ENCODE data around the gene FAU.
A peak's percentile ranks its signal among the peaks of the same experiment; 100 is the strongest.
"Not testable (repeated sequence)": the region's sequence is repeated elsewhere in the genome, so short reads cannot be mapped to it uniquely, and the experiment has no call there.

The FAU gene

GRCh38 chr11:65118891-65119669 lies 2.9 kb downstream of the FAU start:
- DNase-seq = not testable (repeated sequence)

- no peak for DNase-seq
Observed at GRCh38 chr11:65118097-65118837, 3.7 kb downstream of the FAU start.

GRCh38 chr11:65117206-65118096 lies 4.5 kb downstream of the FAU start, which contains the start of gene ZNHIT2:
Gene ZNHIT2, minus strand, starts transcription at chr11:65117701. Its CDS starts 48 bp downstream, at chr11:65117653.
- peak; percentile 94 for DNase-seq

DNA sequence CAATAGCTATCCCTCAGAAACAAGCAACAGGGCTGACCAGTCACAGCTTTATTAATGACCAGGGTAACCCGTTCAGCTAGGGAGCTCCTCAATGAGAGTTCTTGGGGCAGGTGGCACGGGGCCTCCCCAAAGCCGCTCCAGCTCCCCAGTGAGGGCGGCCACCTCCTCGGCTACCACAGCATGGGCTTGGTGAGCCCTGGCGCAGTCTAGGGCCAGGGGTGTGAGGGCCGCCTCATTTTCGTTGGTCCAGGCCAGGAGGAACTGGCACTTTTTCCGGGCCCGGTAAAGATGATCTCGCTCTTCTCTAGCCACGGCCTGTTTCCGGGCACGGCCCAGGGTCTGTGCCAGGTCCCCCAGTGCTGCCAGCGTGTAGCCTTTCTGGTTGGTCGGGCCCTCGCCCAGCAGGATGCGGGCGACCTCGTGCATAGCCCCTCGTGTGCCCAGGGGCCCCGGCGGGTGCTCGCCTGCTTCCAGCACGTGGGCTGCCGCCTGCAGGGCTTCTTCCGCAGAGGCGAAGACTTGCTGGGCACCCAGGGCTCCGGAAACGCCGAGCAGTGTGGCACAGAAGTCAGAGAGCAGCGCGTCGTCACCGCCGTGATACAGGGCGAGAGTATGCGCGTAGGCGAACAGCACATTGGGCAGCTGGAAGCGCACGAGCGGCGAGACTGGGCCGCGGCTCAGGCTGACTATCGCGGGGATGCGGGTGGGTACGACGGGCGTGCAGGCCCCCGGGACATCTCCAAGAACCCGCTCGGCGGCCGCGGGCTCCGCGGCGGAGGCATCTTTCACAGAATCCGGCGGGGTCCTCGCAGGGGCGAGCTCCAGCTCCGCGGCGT lies 5.3 kb downstream of the FAU start:
- no peak for DNase-seq

DNA sequence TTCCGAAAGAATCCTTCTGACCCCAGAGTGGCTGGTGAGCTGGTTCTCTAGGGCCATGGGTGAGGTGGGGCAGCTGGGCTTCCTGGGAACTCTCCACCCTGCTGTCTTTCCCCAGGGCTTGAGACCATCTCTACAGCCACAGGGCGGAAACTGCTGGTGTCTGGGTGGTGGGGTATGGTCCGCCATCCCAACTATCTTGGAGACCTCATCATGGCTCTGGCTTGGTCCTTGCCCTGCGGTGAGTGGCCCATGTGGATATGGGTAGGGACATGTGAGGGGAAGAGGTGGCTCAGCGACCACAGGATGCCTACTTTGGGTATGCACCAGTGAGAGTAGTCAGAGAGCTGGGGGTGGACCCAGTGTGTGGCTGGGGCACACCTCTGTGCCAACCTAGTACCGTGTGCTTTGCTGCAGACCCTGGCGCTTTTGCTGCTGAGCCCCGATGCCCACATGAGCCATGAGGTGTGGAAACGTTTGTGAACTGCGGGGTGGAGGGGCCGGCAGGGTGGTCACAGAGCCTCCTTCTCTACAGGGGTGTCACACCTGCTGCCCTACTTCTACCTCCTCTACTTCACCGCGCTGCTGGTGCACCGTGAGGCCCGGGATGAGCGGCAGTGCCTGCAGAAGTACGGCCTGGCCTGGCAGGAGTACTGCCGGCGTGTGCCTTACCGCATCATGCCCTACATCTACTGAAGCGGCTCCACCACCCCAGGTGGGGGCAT lies 6.4 kb downstream of the FAU start:
- no peak for DNase-seq

DNA sequence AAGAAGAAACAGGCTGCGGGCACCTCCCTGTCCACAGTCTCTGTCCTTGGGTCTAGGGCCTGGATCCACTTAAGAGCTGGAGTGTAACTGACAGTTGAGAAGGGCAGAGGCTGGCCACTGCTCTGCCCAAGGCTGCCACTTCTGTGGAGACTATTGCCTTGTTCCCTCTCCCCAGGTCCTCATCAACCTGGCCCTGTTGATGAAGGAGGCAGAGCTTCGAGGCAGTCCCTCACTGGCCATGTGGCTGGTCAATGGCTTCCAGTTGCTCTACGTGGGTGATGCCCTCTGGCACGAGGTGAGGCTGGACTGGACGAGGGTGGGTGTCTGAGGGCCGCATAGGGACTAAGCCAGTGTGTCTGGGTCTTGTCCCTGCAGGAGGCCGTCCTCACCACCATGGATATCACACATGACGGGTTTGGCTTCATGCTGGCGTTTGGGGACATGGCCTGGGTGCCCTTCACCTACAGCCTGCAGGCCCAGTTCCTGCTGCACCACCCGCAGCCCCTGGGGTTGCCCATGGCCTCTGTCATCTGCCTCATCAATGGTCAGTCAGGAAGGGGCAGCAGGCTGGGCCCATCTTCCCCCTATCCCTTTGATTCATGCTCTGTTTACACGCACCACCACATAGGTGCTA lies 7.3 kb downstream of the FAU start:
- no peak for DNase-seq

DNA sequence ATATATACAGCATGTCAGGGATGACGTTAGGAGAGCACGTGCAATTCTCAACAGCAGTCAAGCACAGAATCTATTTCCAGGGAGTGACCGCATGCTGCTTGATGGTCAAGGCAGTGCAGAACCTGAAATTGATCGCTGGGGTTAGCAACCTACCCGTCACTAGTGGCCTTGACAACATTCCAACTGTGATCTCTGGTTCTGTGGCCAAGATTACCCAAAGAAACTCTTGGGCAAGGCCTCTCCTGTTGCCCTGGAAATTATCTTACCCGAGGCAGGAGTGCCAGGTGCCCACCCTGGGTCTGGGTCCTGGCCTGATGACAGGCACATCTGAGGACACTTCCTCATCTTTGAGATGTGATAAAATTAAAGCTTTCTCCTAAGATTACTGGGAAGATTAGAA lies 8.1 kb downstream of the FAU start:
- no peak for DNase-seq

GRCh38 chr11:65113361-65113756 lies 8.6 kb downstream of the FAU start:
- no peak for DNase-seq

GRCh38 chr11:65112546-65113360 lies 9.2 kb downstream of the FAU start:
- no peak for DNase-seq

DNA sequence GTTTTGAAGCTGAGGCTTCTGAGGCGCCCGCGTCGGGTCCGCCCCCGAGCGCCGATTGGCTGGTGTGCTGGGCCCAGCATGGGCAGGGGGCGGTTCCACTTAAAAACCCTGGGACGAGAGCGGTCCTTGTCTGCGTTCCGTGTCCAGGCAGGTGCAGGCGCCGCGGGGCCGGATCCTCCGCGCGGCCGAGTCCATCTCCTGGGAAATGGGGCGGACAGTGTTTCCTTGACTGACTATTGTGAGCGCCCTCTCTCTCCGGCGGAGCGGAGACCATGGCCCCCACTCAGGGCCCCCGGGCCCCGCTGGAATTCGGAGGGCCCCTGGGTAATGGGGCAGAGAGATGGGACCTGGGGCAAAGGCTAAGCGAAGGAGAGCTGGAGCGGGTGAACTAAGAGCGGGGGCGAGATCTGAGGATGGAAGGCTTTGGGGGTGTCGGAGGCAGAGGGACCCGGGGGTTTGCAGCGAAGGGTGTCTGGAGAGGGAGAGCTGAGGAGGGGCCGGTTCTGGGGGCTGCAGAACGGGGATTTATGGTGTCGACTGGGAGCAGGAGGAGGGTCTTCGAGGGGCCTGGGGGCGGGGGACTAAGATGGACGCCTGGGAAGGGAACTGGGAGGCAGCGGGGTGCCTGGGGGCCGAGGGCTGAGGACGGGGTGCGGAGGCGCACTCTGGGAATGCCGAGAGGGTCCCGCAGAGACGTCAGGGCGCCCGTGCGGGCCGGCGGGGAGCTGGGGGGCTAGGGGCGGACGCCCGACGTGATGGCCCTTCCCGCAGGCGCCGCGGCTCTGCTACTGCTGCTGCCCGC lies 10.0 kb downstream of the FAU start, which contains the start of gene TM7SF2:
Gene TM7SF2, plus strand, starts transcription at position 129 of the 802 bp plus-strand sequence. Its CDS starts 144 bp downstream, at position 273.
- DNase-seq = peak; percentile 75

DNA sequence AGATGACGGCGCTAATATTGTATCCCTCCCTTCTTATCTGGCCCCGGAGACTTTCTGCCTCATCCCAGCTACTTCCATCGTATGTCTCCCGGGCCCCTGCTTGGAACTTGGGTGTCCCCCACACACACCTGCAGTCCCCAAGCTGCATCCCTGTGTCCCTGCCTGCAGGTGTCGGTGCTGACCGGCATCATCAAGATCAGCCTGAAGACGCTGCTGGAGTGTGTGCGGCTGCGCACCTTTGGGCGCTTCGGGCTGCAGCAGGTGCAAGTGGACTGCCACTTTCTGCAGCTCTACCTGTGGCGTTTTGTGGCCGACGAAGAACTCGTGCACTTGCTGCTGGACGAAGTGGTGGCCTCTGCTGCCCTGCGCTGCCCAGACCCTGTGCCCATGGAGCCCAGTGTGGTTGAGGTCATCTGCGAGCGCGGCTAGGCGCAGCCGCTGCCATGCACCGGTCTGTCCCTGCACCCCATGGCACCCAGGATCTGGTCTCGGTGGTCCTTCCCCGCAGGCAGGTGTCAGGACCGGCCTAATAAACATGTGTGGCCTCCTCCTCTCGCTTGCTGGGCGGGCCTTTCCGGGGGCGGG lies 10.7 kb downstream of the FAU start:
- no peak for DNase-seq

GRCh38 chr11:65110354-65110861 lies 11.5 kb downstream of the FAU start:
- peak; percentile 66 for DNase-seq

GRCh38 chr11:65109231-65110198 lies 12.4 kb downstream of the FAU start:
- DNase-seq = no peak

DNA sequence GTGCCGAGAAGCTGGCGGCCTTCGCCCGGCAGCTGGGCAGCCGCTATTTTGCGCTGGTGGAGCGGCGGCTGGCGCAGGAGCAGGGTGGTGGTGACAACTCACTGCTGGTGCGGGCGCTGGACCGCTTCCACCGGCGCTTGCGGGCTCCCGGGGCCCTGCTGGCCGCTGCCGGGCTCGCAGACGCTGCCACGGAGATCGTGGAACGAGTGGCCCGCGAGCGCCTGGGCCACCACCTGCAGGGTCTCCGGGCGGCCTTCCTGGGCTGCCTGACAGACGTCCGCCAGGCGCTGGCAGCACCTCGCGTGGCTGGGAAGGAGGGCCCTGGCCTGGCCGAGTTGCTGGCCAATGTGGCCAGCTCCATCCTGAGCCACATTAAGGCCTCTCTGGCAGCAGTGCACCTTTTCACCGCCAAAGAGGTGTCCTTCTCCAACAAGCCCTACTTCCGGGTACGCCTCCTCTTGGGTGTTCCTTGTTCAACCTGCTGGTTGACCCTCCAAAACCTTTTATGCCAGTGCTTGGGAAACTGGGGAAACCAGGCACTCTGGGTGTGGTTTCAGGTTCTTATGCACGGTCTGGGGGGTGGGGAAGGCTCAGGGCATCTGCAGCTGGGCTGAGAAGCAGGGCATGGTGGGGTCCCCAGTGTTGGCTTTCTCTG lies 13.3 kb downstream of the FAU start:
- DNase-seq = no peak

GRCh38 chr11:65107751-65108468 lies 14.0 kb downstream of the FAU start:
- DNase-seq = no peak

DNA sequence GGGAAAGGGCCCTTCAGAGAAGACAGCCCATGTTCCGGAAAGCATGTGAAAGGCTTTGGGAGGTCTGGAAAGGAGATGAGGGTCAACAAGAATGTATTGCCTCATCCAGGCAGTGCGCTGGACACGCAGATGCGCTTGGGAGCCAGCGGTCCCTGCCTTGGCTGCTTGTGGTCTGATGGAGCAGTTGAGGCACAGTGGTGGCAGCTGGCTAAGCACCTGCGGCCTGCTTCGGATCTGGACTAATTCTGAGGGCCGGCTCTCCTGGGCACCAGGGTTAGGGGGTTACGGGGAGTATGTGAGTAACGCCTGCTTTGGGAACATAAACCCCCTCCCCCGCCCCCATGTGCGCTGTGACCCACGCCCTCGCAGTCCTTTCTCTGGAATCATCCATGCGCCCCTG lies 14.9 kb downstream of the FAU start:
- DNase-seq = no peak

All from NCI-H1694 treated with DMSO at 0.1 percent for 48 hours (cell line).